GM13976 (cell line): ENCODE measurements around the gene PIGO.

Source experiments
- DNase-seq: peaks from one replicate; pipeline ENCODE4 v3.0.0; 2012; ENCODE audit warnings: low spot score
- in situ Hi-C: fragments of 300-500 bp; cut with MboI; formaldehyde crosslinking; loops from one replicate; pipeline ENCODE4 v1.12.0; 2022; ENCODE audit warnings: low sequenced_read_pairs, mixed read lengths, inconsistent platforms; ENCODE audit not compliant: unreplicated experiment
- TF ChIP-seq, protein P1 (sequence below): IDR thresholded peaks from 2 replicates; pipeline ENCODE4 v1.5.1; 2012; ENCODE audit warnings: borderline replicate concordance, mild to moderate bottlenecking; ENCODE audit not compliant: insufficient read depth; ENCODE audit errors: extremely low read depth, missing control alignments, control extremely low read depth

PIGO gene

DNA sequence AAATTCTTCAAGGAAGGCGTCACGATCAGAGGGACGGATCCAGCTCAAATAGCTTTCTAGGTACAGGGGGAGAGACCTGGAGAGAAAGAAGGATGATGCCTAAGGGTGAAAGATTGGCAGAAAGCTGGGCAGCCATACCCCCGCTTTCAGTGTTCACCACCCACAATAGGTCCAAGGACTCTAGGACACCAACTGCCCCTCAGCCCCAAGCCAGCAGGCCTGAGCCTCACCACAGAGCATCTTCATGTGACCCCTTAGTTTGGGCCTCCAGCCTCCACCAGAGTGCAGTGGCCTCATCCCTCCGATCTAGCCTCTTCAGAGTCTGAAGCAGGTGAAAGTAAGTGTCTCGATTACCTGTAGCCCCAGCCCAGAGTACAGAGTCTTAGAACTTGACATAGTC is 22.2 kb downstream of the PIGO start:
- in situ Hi-C loops: no loop called here
- no peak for DNase-seq
- TF ChIP-seq, protein P1, sequence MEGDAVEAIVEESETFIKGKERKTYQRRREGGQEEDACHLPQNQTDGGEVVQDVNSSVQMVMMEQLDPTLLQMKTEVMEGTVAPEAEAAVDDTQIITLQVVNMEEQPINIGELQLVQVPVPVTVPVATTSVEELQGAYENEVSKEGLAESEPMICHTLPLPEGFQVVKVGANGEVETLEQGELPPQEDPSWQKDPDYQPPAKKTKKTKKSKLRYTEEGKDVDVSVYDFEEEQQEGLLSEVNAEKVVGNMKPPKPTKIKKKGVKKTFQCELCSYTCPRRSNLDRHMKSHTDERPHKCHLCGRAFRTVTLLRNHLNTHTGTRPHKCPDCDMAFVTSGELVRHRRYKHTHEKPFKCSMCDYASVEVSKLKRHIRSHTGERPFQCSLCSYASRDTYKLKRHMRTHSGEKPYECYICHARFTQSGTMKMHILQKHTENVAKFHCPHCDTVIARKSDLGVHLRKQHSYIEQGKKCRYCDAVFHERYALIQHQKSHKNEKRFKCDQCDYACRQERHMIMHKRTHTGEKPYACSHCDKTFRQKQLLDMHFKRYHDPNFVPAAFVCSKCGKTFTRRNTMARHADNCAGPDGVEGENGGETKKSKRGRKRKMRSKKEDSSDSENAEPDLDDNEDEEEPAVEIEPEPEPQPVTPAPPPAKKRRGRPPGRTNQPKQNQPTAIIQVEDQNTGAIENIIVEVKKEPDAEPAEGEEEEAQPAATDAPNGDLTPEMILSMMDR: no peak

GRCh38 chr9:35073279-35073612 is 23.1 kb downstream of the PIGO start:
- no peak for DNase-seq
- TF ChIP-seq, protein P1: no peak
- in situ Hi-C loops: no loop called here

DNA sequence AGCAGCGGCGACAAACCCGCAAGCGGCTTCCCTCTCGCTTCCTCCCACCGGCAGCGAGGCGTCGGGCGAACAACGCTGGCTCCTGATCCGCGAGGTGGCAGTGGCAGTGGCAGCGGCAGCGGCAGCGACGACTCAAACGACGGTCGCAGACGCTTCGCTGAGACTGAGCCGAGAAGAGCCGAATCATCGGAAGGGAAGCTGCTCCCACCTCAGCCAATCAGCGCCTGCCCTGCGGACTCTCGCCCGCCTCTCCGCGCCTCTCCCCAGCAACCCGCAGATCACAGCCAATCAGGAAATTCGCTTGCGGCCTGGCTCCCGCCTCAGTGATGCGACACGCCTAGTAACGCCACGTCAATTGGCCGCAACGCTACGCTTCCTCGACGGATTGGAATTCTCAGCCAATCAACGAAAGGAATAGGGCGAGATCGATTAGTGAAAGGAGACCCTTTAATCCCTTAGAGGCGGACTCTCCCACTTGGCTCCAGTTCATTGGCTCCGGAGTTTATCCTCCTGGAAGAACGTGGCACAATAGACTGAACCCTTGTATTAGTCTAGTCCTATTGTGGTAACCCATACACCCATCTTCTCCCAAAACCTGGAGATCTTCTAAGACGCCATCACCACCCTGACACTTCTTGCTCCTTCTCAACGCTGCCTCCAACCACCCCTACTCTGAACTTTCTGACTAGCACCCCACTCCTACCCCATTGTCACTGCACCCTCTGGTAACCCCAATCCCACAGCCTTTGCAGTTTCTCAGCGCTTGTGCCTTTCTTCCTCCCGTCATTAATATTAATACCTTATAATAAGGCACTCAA is 23.7 kb downstream of the PIGO start, which contains the start of gene VCP:
VCP (minus strand) TSS at position 165 of the 818 bp plus-strand sequence. CDS start 272 bp downstream, outside the sequence.
- DNase-seq: peak; percentile 99
- in situ Hi-C loops: no loop called here
- TF ChIP-seq, protein P1: no peak

DNA sequence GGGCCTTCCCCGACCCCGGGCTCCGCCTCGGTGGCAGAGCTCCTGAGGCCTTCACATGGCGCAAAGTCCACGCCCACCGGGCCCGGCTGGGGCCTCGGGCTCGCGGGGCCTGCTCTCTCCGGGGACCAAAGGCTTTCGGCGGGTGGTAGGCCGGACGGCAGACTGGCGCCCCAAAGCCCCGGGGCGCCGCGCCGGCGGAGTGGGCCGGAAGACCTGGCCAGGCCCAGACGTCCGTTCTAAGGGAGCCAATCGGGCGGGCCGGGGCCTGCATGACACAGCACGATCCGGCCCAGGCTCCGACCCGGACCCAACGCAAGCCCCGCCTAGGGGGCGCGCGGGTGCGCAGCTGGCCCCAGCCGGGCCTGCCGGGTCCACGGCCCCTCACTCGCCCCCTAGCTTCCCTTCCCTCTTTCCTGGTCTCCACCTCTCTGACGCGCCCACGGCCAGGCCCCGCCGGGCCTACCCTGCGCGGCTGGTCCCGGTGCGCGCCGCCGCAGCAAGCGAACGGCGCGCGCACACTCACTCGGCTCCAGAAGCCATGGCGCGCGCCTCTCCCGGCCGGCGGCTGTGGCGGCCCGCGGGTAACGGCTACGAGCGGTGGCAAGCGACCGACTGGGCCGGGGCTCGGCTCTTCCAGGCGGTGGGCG is 24.5 kb downstream of the PIGO start:
- in situ Hi-C loops: no loop called here
- TF ChIP-seq, protein P1: peak; percentile 52
- peak; percentile 87 for DNase-seq

DNA sequence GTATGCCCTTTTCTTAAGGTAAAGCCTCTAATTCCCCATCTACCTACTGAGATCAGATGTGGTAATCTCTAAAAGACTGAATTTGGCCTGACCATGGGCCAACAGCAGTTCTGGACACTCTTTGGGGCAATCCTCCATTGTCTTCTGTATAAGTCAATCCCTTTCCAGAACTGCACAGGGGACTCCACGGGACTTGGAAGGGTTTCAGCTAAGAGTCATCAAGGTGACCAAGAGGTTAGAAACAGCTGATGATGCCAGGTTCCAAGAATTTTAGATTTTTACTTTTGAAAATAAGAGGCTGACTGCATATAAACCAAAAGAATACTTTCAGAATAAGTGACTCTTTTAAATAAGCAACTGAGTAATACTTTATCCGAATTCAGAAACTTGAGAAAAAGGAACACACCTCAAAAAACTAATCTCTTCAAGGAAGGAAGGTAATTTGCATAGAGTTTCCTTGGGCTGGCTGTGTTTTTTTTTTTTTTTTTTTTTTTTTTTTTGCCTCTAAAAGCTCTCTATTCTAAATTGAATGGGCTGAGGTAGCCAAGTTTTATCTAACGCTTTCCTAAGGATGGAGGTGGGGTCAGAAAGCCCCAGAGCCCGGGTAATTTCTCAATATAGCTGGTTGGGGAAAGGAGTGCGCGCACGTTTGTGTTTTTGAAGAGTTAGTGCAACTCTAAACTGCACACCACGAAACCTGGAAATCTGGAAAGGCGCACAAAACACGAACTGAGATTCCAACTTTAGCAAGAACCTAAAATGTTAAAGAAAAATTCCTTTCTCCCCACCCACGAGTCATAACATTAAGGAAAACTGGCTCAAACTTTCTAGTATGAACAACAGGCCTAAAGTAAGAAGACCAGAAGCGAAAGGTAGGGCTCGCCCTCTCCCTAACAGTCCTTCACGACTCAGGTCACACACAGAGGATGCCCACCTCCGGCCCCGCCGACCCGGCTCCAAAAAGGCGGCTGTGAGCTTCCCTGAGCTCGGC is 25.3 kb downstream of the PIGO start:
- in situ Hi-C loops: no loop called here
- DNase-seq: no peak

More for the DNA sequence above, 25.3 kb downstream of the PIGO start:
- TF ChIP-seq, protein P1: no peak
